Activated CD4-positive, alpha-beta T cell treated with anti-CD3 and anti-CD28 coated beads, Interleukin-2, amount 50 U/mL, for 1 hour (primary cell): ENCODE results near the gene IL17REL.
"Not testable (repeated sequence)": the region's sequence is repeated elsewhere in the genome, so short reads cannot be mapped to it uniquely, and the experiment has no call there.

Experiments used
- DNase-seq: peaks from one replicate; pipeline ENCODE4 v3.0.0-alpha.2; 2020

IL17REL gene

GRCh38 chr22:49983148-49984042 lies 29.2 kb downstream of the IL17REL start:
- DNase-seq, result no peak

GRCh38 chr22:49981799-49982198 lies 30.8 kb downstream of the IL17REL start:
- not testable (repeated sequence) for DNase-seq

- DNase-seq, result no peak
Observed at GRCh38 chr22:49979587-49980264, 32.8 kb downstream of the IL17REL start.

- DNase-seq, result no peak
Observed at GRCh38 chr22:49977578-49977977, 35.0 kb downstream of the IL17REL start.

GRCh38 chr22:49976439-49977175 lies 36.0 kb downstream of the IL17REL start:
- no peak for DNase-seq

- no peak for DNase-seq
Observed at GRCh38 chr22:49975543-49976389, 36.8 kb downstream of the IL17REL start.

- DNase-seq, result no peak
Observed at GRCh38 chr22:49973018-49973961, 39.3 kb downstream of the IL17REL start.

- DNase-seq, result no peak
Observed at GRCh38 chr22:49972163-49973017, 40.2 kb downstream of the IL17REL start.

GRCh38 chr22:49971232-49972162 lies 41.1 kb downstream of the IL17REL start:
- no peak for DNase-seq

GRCh38 chr22:49970528-49971231 lies 41.9 kb downstream of the IL17REL start:
- peak; percentile 94 for DNase-seq

GRCh38 chr22:49969751-49970527 lies 42.6 kb downstream of the IL17REL start:
- DNase-seq, result no peak

GRCh38 chr22:49968831-49969661 lies 43.5 kb downstream of the IL17REL start:
- DNase-seq, result no peak

GRCh38 chr22:49968313-49968830 lies 44.2 kb downstream of the IL17REL start:
- DNase-seq, result no peak

- no peak for DNase-seq
Observed at GRCh38 chr22:49967706-49968208, 44.8 kb downstream of the IL17REL start.

GRCh38 chr22:49966774-49967705 lies 45.5 kb downstream of the IL17REL start:
- no peak for DNase-seq
